Suprapubic skin (tissue), 4 donors: ENCODE measurements around the gene PIGS.

Experiments
- CTCF ChIP-seq, 2 donors: fragments of 200-600 bp in 1 of 2; fragments of 450-650 bp in 1 of 2; sonication (generic) in 1 of 2; IDR thresholded peaks; one replicate each; pipeline ENCODE4 v1.5.1; 2016 to 2019; ENCODE audit warnings: antibody characterized with exemption in 2 of 2, mild to moderate bottlenecking in 1 of 2, moderate library complexity in 1 of 2
- POLR2A ChIP-seq, 2 donors: fragments of 450-650 bp; IDR thresholded peaks; one replicate each; pipeline ENCODE4 v1.6.1; 2017; ENCODE audit warnings: antibody characterized with exemption in 2 of 2, mild to moderate bottlenecking in 2 of 2, moderate library complexity in 2 of 2
- POLR2AphosphoS5 ChIP-seq, 3 donors: sonication (generic); formaldehyde crosslinking; IDR thresholded peaks; one replicate each; pipeline ENCODE4 v1.6.1; 2017; ENCODE audit warnings: antibody characterized with exemption in 3 of 3

DNA sequence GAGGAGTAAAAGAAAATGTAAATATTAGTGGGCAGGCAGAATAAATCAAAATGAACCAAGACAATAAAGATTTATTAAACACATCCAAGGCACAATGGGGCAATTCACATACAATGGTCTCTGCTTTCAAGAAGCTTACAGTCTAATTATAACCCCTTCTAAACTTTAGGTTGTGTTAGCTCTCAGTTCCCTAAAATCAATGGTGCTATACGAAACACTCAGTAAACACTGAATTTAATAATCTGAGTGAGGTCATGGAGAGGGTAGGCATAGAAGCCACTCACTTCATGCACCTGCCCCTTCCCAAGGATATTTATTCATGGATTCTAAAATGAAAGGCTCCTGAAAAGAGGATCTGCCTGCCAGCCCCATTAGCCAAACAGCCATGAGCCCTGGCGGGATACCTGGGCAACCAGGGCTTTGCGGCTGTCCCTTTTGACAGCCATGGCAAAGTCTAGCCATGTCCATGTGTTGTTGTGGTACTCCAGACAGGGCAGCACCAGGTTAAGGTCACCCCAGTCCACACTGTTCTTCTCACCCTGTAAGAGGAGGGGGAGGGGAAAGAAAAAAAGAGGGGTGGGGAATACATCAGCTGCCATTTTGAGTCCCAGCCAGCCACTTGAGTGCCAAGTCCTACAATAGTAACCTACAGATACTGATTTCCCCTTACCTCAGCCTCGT lies 44.1 kb upstream of the PIGS start:
- TF ChIP-seq POLR2AphosphoS5 (IDR thresholded peaks at IDR 0.05) (no peak), POLR2A (IDR thresholded peaks at IDR 0.05) (no peak), CTCF (IDR thresholded peaks at IDR 0.05) (no peak)
